ENCODE measurements around the gene GPATCH8.

Gene GPATCH8

DNA sequence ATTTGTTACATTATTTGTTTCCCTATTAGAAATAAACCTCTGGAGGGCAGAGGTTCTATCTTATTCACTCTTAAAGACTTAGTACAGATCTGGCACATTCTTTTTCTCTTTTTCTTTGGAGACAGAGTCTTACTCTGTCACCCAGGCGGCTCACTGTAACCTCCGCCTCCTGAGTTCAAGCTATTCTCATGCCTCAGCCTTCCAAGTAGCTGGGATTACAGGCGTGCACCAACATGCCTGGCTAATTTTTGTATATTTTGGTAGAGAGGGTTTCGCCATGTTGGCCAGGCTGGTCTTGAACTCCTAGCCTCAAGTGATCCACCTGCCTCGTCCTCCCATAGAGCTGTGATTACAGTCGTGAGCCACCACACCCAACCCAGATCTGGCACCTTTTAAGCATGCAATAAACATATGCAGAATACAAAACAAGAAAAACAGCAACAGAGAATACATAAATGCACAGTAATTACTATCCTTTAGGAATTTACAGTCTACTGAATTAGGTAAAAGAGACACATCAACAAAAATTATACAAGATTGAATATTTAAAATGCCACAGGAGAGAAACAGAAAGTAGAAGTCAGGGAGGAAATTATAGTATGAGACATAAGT is 52.1 kb downstream of the GPATCH8 start:
- no peak for DNase-seq (ENCODE audit: low spot score)

DNA sequence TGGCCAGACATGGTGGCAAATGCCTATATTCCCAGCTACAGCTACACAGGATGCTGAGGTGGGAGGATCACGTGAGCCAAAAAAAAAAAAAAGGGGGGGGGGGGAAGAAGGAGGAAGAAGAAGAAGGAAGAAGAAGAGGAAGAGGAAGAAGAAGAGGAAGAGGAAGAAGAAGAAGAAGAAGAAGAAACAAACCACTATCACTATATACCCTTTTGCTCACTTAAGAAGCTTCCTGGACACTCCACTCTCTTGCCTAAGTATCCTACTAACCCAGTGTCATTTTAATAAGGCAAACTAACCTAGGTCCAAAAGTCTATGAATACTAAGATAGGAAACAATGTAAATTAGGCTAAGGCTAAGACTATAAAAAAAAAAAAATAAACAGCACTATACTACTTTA is 54.8 kb downstream of the GPATCH8 start:
- no peak for DNase-seq (ENCODE audit: low spot score)

DNA sequence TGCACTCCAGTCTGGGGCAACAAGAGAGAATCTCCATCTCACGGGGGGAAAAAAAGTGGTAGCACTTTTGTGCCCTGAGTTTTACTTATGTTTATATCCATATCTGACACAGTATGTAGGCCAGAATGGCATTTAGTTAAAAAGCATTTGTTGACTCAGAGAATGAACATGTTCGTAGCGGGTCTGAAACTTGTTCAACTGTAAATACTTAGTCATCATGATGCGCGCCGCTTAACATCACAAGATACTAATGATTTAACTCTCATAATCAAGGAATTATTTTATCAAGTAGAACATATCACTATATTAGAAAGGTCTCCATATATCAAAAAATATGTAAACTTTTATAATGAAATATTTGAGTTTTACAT is 58.5 kb downstream of the GPATCH8 start:
- no peak for DNase-seq (ENCODE audit: low spot score)

DNA sequence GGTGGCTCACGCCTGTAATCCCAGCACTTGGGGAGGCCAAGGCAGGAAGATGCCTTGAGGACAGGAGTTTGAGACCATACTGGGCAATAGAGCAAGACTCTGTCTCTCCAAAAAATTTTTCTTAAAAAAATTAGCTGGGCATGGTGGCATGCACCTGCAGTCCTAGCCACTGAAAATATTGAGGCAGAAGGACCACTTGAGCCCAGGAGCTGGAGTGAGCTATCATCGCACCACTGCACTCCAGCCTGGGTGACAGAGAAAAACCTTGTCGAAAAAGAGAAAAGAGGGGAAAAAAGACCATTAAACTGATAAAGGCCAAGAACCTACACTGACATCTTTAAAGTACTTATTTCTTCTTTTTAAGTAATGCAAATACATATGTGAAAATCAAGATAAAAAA is 60.4 kb downstream of the GPATCH8 start:
- no peak for DNase-seq (ENCODE audit: low spot score)

DNA sequence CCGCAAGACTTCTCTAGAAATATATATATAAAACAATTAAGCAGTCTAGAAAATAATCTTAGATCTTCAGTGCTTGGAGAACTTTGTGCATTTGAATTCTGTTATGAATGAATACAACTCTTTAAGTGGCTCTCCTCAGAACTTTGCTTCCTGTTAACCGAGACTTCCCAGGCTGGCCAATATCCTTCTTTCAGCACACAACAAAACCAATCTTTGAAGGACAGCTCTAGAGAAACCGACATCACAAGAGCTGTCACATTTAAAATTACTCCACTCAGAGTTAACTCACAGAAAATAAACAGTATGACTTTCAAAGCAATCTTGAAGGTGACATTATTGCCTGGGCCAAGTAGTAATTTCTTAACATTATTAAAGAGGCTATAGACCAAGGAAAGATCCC is 64.0 kb downstream of the GPATCH8 start:
- no peak for DNase-seq (ENCODE audit: low spot score)

DNA sequence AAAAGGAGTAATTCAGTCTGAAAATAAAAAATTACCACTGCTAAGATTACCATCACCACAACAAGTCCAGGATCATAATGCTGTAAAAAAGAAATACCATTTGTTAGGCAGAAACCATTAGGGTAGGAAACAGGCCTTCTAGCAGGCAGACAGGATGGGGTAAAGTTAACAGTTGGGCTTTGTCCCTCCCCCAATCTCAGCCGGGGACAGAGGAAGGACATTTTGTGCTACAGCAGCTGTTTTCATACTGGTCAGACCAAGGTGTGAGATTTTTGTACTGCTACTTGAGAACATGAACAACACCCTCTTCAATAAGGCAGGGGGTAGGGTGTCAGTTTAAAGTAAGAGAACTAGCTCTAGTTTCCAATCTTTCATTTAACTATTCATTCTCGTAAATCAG is 64.6 kb downstream of the GPATCH8 start:
- DNase-seq (ENCODE audit: low spot score) = no peak

DNA sequence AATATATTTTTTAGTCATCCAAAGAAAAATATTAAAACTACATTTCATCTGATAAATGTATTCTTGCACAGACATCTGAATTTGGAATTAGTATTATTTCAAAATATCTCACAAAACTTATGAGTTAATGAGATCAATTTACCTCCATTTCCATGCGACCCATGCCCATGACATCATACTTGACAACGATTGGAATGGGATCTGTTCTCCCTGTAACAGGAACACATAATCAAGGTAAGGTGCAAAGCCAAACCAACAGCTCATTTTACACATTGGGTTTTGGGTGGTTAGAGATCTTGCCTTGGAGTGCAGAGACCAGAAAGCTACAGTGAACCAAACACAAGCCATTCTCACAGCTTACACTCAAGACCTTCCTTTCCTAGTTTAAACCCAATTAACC is 66.9 kb downstream of the GPATCH8 start:
- no peak for DNase-seq (ENCODE audit: low spot score)

DNA sequence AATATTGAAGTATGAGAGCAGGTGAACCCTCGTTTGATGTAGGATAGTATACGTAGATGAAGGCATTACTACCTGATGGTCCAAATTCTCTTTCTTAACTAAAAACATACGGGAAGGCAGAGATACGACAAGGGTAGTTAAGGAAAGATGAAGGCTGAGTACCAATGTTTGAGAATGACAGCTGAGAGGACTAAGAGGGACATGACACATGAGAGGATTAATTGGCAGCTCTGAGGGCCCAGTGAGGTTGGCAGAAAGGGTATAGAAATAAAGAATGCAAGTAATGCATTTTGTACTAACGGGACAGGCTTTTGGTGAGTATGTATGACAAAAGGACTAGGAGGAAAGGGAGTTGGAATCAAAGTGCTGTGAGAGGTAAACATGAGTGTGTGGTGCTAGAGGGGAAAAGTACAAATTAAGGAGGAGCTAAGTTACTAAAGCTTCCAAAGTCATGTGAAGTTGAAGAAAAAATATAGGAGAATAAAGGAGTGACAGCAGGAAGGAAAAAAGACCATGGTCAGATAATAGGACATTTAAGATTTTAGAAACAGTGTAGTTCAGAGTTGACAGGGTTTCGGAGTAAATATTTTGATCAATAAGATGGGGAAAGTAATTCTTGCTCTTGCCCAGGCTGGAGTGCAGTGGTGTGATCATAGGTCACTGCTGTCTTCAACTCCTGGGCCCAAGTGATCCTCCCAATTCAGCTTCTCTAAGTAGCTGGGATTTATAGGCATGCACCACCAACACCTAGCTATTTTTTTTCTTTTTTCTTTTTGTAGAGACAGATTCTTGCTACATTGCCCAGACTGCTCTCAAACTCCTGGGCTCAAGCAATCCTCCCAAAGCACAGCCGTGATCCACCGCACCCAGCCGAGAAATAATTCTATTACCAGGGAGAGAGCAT is 70.7 kb downstream of the GPATCH8 start:
- no peak for DNase-seq (ENCODE audit: low spot score)

DNA sequence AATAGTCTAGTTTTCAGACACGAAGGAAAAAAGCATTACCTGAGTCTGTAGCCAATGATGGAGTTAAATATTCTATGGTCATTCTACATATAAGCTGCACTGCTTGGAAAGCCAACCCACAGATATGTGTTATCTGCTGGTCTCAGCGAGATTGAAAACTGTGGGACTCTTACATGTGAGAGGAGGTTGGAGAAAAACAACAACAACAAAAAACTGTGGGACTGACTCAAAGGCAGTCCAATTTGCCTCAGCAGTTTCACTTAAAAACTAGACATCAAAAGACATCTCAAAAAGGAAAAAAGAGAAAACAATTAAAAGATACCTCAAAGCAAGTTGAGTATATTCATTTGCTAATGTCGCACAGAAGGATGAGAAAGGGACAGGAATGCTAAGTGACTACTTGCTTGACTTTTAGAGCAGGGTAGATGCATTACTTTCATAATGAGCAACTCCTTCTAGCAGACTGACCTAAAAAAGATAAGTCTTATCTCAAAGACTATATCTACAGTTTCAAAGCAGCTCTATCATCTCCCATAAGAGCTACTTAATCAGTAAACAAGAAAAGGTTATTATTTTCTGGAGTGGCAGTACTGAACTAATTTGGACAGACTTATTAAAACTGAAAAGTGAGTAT is 78.3 kb downstream of the GPATCH8 start:
- no peak for DNase-seq (ENCODE audit: low spot score)

DNA sequence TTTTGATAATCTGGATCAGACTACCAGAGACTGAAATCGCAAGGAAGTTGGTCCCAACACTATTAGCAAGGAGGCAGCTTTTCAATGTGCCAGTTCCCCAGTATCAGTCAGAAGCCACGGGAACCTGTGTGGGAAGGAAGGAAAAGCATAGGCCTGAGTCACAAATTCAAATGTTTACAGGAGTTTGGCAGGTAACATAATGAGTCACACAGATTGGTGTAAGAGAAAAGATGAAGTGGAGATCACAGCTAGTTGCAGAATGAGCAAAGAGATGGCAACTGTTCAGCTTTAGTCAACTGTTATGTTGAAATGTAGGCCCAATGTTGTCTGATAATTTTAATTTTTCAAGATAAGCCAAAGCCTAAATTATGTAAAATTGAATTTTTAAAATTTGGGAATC is 85.7 kb downstream of the GPATCH8 start:
- DNase-seq (ENCODE audit: low spot score) = no peak

DNA sequence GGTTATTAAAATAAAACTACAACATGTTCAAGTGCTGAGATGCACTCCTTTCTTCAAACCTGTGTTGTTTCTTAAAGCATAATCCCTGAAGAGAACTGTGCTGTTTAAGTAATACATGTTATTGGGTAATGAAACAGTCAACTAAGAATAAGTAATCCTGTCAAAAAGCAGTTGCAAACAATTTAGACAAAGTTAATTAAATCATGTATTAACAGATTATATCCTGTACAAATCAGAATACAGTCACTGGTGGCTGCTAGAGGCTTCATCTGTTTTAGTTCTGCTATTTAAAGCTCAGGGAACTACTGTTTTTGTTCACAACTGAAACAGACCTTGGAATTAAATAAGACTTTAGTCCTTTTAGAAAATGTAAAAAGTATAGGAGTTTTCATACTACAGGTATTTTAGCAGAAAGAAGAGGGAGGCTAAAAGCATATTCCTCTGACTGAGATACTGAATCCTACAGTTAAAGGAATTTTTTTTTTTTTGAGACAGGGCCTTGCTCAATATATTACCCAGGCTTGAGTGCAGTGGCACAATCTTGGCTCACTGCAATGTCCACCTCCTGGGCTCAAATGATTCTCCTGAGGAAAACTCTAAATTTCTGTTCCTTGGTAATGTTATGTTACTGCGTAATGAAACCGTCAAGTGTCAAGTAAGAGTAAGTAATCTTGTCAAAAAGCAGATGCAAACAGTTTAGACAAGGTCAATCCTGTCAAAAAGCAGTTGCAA is 86.5 kb downstream of the GPATCH8 start:
- DNase-seq (ENCODE audit: low spot score) = no peak

DNA sequence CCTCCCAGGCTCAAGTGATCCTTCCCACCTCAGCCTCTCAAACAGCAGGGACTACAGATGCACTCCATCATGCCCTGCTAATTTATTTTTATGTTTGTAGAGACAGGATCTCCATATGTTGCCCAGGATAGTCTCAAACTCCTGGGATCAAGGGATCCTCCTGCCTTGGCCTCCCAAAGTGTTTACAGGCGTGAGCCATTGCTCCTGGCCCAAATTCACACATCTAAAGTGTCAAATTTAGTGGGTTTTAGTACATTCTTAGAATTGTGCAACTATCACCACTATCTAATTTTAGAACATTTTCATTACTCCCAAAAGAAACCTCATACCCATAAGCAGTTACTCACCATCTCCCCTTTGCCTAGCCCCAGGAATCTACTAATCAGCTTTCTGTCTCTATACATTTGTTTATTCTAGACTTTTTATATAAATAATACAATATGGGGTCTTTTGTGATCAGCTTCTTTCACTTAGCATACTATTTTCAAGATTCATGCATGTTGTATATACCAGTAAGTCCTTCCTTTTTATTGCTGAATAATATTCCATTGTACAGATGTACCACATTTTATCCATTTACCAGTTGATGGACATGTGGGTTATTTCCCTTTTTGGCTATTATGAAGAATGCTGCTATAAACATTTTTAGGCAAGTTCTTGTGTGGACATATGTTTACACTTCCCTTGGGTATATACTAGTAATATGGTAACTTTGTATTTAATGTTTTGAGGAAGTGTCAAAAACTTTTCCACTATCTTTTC is 88.6 kb downstream of the GPATCH8 start:
- DNase-seq (ENCODE audit: low spot score) = no peak

DNA sequence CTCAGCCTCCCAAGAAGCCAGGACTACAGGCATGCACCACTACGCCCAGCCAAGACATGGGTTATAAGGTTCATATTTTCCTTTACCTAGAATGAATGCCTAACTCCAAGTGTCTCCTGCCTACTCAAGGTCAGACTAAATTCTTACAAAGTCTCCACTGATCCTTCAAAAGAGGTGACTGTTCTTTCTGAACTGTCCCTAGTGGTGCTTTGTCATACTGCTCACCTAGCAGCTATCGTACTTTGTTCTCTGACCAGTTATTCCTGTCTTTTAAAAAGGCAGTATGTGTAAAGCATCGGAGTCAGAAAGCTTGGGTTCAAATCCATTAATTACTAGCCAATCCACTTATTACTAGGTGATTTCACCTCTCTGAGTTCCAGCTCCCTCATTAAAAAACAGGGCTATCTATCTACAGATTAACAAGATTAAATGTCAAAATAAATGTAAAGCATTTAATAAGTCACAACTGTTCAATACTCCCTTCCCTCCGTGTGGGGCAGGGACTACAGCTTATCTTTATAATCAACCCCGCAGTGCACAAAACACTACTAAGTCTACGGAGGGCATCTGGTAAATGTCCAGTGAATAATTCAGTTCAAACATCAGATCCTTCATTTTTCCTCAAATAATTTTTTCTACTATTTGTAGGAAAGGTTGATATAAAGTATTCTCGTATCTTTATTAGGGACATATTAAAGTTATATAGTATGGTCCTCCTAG is 93.7 kb downstream of the GPATCH8 start:
- no peak for DNase-seq (ENCODE audit: low spot score)

DNA sequence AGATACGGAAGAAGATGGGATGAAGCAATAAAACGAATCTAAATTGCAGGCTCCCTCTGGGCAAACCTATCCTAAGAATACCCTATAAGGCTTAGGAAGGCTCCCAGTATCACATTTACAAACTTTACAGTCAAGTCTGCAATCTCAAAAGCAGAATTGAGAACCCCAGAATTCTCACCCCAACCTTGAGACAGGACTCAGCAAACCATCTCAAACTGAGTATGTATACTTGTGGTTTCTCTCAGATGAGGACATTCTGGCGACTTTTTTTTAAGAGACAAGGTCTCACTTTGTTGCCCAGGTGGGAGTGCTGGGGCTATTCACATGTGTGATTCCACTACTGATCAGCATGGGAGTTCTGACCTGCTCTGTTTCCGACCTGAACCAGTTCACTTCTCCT is 94.4 kb downstream of the GPATCH8 start:
- no peak for DNase-seq (ENCODE audit: low spot score)

DNA sequence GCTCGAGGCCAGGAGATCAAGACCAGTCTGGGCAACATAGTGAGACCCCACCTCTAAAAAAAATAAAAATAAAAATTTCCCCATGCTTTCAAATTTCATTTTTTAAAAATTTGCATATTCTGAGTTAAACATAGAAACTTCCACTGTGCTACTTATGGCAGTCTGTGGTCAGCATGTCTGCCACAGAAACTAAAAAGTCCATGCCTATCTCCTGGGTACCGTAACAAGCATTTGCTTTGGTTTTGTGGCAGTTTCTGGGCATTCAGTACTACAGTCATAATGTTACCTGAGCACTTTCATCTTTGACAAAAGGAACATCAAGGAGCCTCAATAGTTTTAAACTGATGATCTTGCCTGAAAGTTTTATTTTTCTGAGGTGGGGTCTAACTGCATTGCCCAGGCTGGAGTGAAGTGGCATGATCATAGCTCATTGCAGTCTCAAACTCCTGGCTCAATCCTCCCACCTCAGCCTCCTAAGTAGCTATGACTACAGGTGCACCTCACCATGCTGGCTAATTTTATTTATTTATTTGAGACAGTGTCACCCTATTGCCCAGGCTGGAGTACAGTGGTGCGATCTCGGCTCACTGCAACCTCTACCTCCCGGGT is 100.5 kb downstream of the GPATCH8 start:
- DNase-seq (ENCODE audit: low spot score) = no peak

DNA sequence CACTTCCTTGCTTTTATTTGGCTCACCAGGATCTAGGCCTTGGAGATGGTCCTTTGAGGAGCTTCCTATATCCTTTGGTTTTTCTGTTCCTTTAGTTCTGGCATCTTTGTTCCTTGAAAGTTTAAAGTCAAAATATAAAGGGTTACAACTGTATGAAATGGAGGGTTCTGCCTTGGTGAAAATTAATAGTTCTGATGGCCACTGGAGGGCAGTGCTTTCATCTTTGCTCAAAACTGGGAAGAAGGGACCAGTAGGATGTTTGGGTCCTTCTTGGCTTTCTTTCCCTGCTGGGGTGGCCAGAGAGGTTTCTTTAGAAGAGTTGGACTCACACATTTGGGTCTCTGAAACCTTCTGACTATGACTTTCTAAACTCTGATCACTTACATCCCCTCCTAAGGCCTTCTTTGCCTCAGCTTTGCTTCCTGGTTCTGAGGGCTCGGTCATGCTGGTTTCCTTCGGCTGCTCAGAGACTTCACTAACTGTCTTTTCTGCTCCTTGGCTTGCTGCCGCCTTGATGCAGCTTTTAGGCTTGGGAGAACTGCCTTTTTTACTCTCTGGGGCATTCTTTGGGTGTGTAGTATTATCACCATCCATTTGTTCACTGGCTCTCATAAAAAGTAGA is 102.9 kb downstream of the GPATCH8 start:
- DNase-seq (ENCODE audit: low spot score) = no peak

DNA sequence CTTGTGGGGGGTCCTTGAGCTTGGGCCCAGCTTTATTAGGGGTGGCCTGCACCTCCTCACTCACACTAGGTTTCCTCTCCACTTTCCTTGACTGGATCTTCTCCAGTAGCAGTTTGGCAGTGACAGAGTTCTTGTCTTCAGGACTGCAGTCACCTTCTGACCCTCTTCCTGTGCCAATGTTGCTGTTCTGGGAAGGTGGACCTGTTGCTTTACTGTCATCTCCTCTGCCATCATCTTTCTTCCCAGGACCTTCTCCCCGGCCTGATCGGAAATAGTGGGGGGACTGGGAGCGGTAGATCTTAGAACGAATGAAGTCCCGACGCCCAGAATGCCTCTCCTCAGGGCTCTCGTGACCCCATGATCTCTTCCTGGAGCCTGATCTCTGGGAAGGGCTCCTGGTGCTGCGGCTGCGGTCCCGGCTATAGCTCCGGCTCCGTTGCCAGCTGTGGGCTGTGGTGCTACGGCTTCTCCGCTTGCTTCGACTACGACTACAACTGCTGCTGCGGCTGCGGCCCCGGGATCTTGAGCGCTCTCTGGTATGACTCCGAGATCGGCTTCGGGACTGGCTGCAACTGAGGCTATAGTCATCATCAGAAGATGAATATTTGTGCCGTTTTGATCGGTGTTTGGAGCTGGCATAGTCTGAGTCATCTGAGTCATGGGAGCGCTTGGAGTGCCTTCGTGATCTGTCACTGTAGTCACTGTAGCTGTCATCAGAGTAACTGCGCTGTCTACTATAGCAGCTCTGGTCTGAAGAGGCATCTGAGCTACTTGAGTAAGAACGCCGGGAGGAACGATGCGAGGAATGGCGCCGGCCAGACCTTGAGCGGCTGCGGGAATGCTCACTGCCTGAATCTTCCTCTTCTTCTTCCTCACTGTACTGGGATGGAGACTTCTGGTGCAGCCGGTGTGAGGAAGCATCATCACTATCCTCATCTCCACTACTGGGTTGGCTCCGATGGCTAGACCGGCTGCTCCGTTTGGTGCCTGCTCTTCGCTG is 104.2 kb downstream of the GPATCH8 start:
- no peak for DNase-seq (ENCODE audit: low spot score)

DNA sequence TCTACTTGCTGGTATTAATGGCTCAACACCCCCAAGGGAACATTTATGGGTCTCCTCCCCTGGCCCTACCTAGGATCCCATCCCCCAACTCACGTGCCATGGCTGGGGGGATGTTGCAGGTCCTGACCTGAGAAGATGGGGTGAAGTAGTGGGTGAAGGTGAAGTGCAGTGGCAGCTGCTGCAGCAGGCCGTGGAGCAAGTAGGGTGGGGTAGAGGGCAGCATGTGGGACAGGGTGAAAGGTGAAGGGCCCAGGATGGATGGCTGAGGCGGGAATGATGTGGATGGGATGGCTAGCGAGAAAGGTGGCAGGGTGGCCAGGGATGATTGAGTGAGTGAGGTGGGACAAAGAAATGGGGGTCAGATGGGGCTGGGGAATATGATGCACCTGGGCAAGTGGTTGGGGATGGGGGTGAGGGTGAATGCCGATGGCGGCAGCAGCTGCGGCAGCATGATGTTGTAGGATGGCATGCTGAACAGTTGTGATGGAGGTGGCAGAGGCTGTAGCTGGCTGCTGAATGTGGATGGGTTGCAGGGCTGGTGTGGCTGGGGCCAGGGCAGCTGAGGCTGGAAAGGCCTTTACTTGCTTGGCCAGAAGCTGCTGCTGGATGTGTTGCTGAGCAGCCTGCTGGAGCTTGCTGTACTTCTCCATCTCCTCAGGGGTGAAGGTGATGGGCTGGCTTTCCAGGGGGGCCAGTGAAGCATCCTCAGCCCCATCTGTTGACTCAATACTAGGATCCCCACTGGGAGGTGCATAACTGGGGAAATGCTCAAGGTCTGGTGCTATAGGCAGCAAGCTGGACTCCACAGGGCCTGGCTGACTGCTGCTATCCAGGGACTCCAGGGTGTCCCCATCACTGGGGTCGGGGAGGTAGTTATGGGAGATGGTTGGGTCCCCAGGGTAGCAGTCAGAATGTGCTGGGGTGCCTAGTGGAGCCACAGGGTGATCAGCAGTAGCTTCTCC is 105.4 kb downstream of the GPATCH8 start:
- no peak for DNase-seq (ENCODE audit: low spot score)

Data from germinal center (tissue), 1 donor.